Measurements from ENCODE around the gene PDE3B.

- TF ChIP-seq, protein P1, sequence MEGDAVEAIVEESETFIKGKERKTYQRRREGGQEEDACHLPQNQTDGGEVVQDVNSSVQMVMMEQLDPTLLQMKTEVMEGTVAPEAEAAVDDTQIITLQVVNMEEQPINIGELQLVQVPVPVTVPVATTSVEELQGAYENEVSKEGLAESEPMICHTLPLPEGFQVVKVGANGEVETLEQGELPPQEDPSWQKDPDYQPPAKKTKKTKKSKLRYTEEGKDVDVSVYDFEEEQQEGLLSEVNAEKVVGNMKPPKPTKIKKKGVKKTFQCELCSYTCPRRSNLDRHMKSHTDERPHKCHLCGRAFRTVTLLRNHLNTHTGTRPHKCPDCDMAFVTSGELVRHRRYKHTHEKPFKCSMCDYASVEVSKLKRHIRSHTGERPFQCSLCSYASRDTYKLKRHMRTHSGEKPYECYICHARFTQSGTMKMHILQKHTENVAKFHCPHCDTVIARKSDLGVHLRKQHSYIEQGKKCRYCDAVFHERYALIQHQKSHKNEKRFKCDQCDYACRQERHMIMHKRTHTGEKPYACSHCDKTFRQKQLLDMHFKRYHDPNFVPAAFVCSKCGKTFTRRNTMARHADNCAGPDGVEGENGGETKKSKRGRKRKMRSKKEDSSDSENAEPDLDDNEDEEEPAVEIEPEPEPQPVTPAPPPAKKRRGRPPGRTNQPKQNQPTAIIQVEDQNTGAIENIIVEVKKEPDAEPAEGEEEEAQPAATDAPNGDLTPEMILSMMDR (IDR thresholded peaks at IDR 0.05), result no peak
- TF ChIP-seq POLR2A (IDR thresholded peaks at IDR 0.05), result no peak
Measured at GRCh38 chr11:14748090-14748489, 104.5 kb downstream of the PDE3B start.
